Gastroesophageal sphincter (tissue), 4 donors: ENCODE data around the gene CPNE5. TPM values are rescaled to one million over a fixed set of nuclear protein-coding genes. Genes with fewer than 3 reads are reported as not detected.

Source experiments
- ATAC-seq: fragments of 150-250 bp; one replicate; pipeline ENCODE4 v1.9.1; 2016; ENCODE audit warnings: mild to moderate bottlenecking, moderate library complexity
- H3K27ac ChIP-seq, 4 donors: fragments of 200-600 bp; sonication (generic) in 3 of 4; 1 replicate in 3 of 4; 2 replicates in 1 of 4; pipeline ENCODE4 v1.5.1; 2016 to 2019
- H3K27me3 ChIP-seq: fragments of 200-600 bp; sonication (generic); one replicate; pipeline ENCODE4 v1.5.1; 2019
- H3K36me3 ChIP-seq, 2 donors: fragments of 200-600 bp; sonication (generic); one replicate each; pipeline ENCODE4 v1.5.1; 2019; ENCODE audit warnings: control low read depth in 1 of 2
- H3K4me1 ChIP-seq, 3 donors: fragments of 200-600 bp; sonication (generic); 1 replicate in 2 of 3; 2 replicates in 1 of 3; pipeline ENCODE4 v1.5.1; 2016 to 2019; ENCODE audit warnings: control low read depth in 2 of 3
- H3K4me3 ChIP-seq, 2 donors: fragments of 200-600 bp; sonication (generic); one replicate each; pipeline ENCODE4 v1.5.1; 2019; ENCODE audit warnings: mild to moderate bottlenecking in 1 of 2, moderate library complexity in 1 of 2
- H3K9me3 ChIP-seq, 3 donors: fragments of 200-600 bp; sonication (generic); one replicate each; pipeline ENCODE4 v1.5.1; 2017 to 2019; ENCODE audit warnings: control low read depth in 2 of 3
- EP300 ChIP-seq: sonication (generic); formaldehyde crosslinking; IDR thresholded peaks from one replicate; pipeline ENCODE4 v1.6.1; 2017; ENCODE audit warnings: antibody characterized with exemption, mild to moderate bottlenecking
- POLR2A ChIP-seq, 2 donors: fragments of 450-650 bp; IDR thresholded peaks; one replicate each; pipeline ENCODE4 v1.6.1; 2017; ENCODE audit warnings: antibody characterized with exemption in 2 of 2, mild to moderate bottlenecking in 2 of 2, moderate library complexity in 1 of 2
- POLR2AphosphoS5 ChIP-seq: sonication (generic); formaldehyde crosslinking; IDR thresholded peaks from one replicate; pipeline ENCODE4 v1.6.1; 2017; ENCODE audit warnings: antibody characterized with exemption
- WGBS, 2 donors: methylation state at CpG; one replicate each; pipeline ENCODE4 v1.1.5; 2018; ENCODE audit warnings: low coverage in 1 of 2; 5-methylcytosine and 5-hydroxymethylcytosine counted together
- total RNA-seq, 4 donors: library from RNA; depleted of rRNA; stranded (reverse); fragments of >200 nt; gene quantifications; one replicate each; pipeline ENCODE4 v1.1.0, GENCODE V29; 2016
- TF ChIP-seq, protein P1 (sequence below), 4 experiments: fragments of 200-600 bp in 2 of 4; fragments of 450-650 bp in 2 of 4; sonication (generic) in 1 of 4; IDR thresholded peaks; one replicate each; pipeline ENCODE4 v1.5.1; 2017 to 2019; ENCODE audit warnings: antibody characterized with exemption in 4 of 4, mild to moderate bottlenecking in 2 of 4, moderate library complexity in 2 of 4

CPNE5 gene
- total RNA-seq, 4 donors from 2014 or later: 0.42 to 2.3 (median 1.5) TPM

GRCh38 chr6:36822506-36823269 is 16.6 kb downstream of the CPNE5 start:
- no peaks in the 10 kb centered on the region for H3K9me3 ChIP-seq
- WGBS, 2 donors: 70 to 80% methylated on average over 2 to 10 of the region's 19 CpGs
- no peak overlapping the region for H3K4me3 ChIP-seq
- TF ChIP-seq POLR2A (IDR thresholded peaks at IDR 0.05) (no peak), POLR2AphosphoS5 (no peak), EP300 (no peak)
- TF ChIP-seq, protein P1, sequence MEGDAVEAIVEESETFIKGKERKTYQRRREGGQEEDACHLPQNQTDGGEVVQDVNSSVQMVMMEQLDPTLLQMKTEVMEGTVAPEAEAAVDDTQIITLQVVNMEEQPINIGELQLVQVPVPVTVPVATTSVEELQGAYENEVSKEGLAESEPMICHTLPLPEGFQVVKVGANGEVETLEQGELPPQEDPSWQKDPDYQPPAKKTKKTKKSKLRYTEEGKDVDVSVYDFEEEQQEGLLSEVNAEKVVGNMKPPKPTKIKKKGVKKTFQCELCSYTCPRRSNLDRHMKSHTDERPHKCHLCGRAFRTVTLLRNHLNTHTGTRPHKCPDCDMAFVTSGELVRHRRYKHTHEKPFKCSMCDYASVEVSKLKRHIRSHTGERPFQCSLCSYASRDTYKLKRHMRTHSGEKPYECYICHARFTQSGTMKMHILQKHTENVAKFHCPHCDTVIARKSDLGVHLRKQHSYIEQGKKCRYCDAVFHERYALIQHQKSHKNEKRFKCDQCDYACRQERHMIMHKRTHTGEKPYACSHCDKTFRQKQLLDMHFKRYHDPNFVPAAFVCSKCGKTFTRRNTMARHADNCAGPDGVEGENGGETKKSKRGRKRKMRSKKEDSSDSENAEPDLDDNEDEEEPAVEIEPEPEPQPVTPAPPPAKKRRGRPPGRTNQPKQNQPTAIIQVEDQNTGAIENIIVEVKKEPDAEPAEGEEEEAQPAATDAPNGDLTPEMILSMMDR (IDR thresholded peaks at IDR 0.05): no peak
- peak overlapping the region in 3 of 4 donors; percentile 54 to 62 (median 59) for H3K27ac ChIP-seq
- peaks cover 0 to 16% (median 0%) of the 10 kb centered on the region in 3 donors for H3K4me1 ChIP-seq
- ATAC-seq: no peak
- no peaks in the 10 kb centered on the region for H3K27me3 ChIP-seq
- H3K36me3 ChIP-seq: no peaks in the 10 kb centered on the region

DNA sequence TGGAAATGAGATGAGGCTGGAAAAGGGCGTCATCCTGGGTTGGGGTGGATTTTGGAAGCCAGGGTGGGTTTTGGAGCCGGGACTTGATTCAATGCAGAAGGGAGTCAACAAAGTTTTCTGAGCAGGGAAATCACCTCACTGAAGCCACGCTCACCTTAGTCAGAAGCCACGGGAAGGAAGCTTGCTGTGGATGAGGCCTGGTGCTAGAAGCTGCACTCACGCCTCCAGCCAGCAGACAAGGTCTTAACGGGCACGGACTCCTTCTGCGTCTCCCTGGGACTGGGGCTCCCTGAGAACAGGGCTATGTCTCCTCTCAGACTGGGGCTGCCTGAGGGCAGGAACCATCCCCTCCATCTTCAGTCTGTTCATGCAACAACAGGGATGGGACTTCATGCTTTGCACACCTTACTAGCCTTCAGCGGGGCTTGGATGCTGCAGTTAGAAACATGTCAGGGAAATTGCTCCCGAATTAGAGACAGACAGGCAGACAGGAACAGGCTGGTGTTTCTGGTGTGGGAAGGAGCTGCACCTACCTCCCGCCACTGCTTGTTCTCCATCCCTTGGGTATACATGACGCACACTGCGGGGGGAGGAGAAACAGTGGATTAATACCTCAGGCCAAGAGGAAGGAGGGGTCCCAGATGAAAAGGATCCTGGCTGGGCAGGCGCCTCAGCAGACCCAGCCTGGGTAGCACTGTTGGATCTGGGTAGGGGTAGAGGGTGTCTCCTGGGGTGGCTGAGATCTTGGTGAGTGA is 17.5 kb downstream of the CPNE5 start:
- H3K36me3 ChIP-seq: no peaks in the 10 kb centered on the region
- H3K4me1 ChIP-seq: peaks cover 0 to 7% (median 0%) of the 10 kb centered on the region in 3 donors

DNA sequence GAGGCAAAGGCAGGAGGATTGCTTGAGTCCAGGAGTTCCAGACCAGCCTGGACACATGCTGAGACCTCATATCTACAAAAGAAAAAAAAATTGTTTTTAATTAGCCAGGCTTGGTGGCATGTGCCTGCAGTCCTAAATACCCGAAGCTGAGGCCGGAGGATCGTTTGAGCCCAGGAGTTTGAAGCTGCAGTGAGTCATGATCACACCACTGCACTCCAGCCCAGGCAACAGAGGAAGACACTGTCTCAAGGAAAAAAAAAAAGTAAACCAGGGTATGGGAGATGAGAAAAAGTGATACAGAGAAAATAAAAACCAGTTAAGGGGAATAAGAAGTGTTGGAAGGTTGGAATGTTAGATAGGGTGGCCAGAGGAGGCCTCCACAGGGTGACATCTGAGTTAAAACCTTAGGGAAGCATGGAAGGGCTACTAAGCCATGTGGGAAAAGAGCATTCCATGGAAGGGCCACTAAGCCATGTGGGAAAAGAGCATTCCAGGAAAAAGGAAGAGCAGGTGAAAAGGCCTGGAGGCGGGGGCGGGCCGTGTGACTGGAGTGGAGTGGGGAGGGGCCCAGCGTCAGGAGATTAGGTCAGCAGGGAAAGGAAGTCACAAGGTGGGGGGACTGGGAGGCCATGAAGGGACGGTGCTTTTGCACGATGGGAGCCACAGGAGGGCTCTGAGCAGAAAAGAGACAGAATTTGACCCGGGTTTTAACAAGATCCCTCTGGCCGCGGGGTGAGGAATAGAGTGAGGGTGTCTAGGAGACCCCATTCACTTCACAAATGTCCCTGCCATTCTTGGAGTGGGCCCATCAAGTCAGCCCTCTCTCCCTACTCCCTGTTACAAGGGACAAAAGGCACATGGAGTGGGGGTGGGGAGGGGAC is 18.3 kb downstream of the CPNE5 start:
- Histone ChIP-seq H3K4me1 (no peaks in the 10 kb centered on the region), H3K36me3 (no peaks in the 10 kb centered on the region), H3K9me3 (no peaks in the 10 kb centered on the region), H3K27me3 (no peaks in the 10 kb centered on the region), H3K27ac (peak overlapping the region in 1 of 4 donors; percentile 62), H3K4me3 (no peak overlapping the region)
- TF ChIP-seq EP300 (no peak), POLR2A (IDR thresholded peaks at IDR 0.05) (no peak), POLR2AphosphoS5 (no peak)
- TF ChIP-seq, protein P1 (IDR thresholded peaks at IDR 0.05): no peak
- 68 to 71% methylated on average over 6 to 7 of the region's 12 CpGs for WGBS, 2 donors
- ATAC-seq: no peak

More for the DNA sequence above, 17.5 kb downstream of the CPNE5 start:
- H3K4me3 ChIP-seq: no peak overlapping the region
- no peak for ATAC-seq
- TF ChIP-seq POLR2A (IDR thresholded peaks at IDR 0.05): no peak
- no peak for TF ChIP-seq EP300
- no peak for TF ChIP-seq POLR2AphosphoS5
- TF ChIP-seq, protein P1 (IDR thresholded peaks at IDR 0.05): no peak
- no peaks in the 10 kb centered on the region for H3K9me3 ChIP-seq
- WGBS, 2 donors: 81 to 86% methylated on average over 7 to 8 of the region's 14 CpGs
- peak overlapping the region in 1 of 4 donors; percentile 62 for H3K27ac ChIP-seq
- H3K27me3 ChIP-seq: no peaks in the 10 kb centered on the region

GRCh38 chr6:36818756-36819155 is 20.5 kb downstream of the CPNE5 start:
- Histone ChIP-seq H3K27me3 (no peaks in the 10 kb centered on the region), H3K4me3 (no peak overlapping the region), H3K36me3 (no peaks in the 10 kb centered on the region), H3K27ac (no peak overlapping the region), H3K9me3 (no peaks in the 10 kb centered on the region), H3K4me1 (no peaks in the 10 kb centered on the region)
- 50 to 88% methylated on average over 1 to 2 of the region's 4 CpGs for WGBS, 2 donors
- TF ChIP-seq POLR2A (IDR thresholded peaks at IDR 0.05): no peak
- TF ChIP-seq, protein P1 (IDR thresholded peaks at IDR 0.05): no peak
- no peak for TF ChIP-seq POLR2AphosphoS5
- no peak for TF ChIP-seq EP300
- no peak for ATAC-seq
